Middle frontal gyrus (tissue), 1 donor: ENCODE results near the gene GALNT12.

Experiments used
- DNase-seq: peaks from one replicate; pipeline ENCODE4 v3.0.0-alpha.2; 2015; ENCODE audit warnings: low spot score; ENCODE audit errors: extremely low spot score

The GALNT12 gene

GRCh38 chr9:98855592-98855991, 48.1 kb downstream of the GALNT12 start:
- DNase-seq = no peak

GRCh38 chr9:98856982-98857381, 49.5 kb downstream of the GALNT12 start:
- no peak for DNase-seq

GRCh38 chr9:98859941-98860340, 52.5 kb downstream of the GALNT12 start:
- DNase-seq = no peak

- DNase-seq = peak; percentile 35
These were observed 53.4 kb downstream of the GALNT12 start for GRCh38 chr9:98860871-98861293.

GRCh38 chr9:98861781-98862504, 54.5 kb downstream of the GALNT12 start:
- no peak for DNase-seq

- no peak for DNase-seq
These were observed 55.5 kb downstream of the GALNT12 start for GRCh38 chr9:98862936-98863335.

GRCh38 chr9:98864281-98865174, 57.1 kb downstream of the GALNT12 start:
- no peak for DNase-seq

GRCh38 chr9:98865284-98865875, 57.9 kb downstream of the GALNT12 start:
- DNase-seq = no peak

- DNase-seq = no peak
These were observed 59.1 kb downstream of the GALNT12 start for GRCh38 chr9:98866435-98867102.

- no peak for DNase-seq
These were observed 59.6 kb downstream of the GALNT12 start for GRCh38 chr9:98867103-98867428.

- DNase-seq = no peak
These were observed 60.1 kb downstream of the GALNT12 start for GRCh38 chr9:98867429-98868168.

- no peak for DNase-seq
These were observed 61.7 kb downstream of the GALNT12 start for GRCh38 chr9:98869078-98869745.

- DNase-seq = no peak
These were observed 62.4 kb downstream of the GALNT12 start for GRCh38 chr9:98869866-98870265.

GRCh38 chr9:98870782-98871557, 63.5 kb downstream of the GALNT12 start:
- DNase-seq = no peak

- no peak for DNase-seq
These were observed 64.1 kb downstream of the GALNT12 start for GRCh38 chr9:98871558-98872065.

- DNase-seq = no peak
These were observed 66.1 kb downstream of the GALNT12 start for GRCh38 chr9:98873526-98873925.

- no peak for DNase-seq
These were observed 66.5 kb downstream of the GALNT12 start for GRCh38 chr9:98873951-98874371.

- DNase-seq = no peak
These were observed 67.3 kb downstream of the GALNT12 start for GRCh38 chr9:98874721-98875255.

- DNase-seq = no peak
These were observed 68.1 kb downstream of the GALNT12 start for GRCh38 chr9:98875536-98875935.
